Stimulated activated CD8-positive, alpha-beta memory T cell treated with anti-CD3 and anti-CD28 coated beads, Interleukin-12 subunit alpha, Interleukin-12 subunit beta, amount 100 ng/mL, for 4 hours (primary cell): ENCODE results near the gene SNX15.
"Not testable (repeated sequence)": the region's sequence is repeated elsewhere in the genome, so short reads cannot be mapped to it uniquely, and the experiment has no call there.

ENCODE experiments used
- DNase-seq: peaks from one replicate; pipeline ENCODE4 v3.0.0-alpha.2; 2020; ENCODE audit warnings: low read depth

The SNX15 gene

GRCh38 chr11:65016705-65017104 is 10.5 kb upstream of the SNX15 start:
- no peak for DNase-seq

- DNase-seq, result no peak
Observed at GRCh38 chr11:65017937-65018336, 9.3 kb upstream of the SNX15 start.

GRCh38 chr11:65019824-65020223 is 7.4 kb upstream of the SNX15 start:
- DNase-seq, result no peak

GRCh38 chr11:65021003-65021402 is 6.2 kb upstream of the SNX15 start:
- DNase-seq, result no peak

GRCh38 chr11:65021509-65021908 is 5.7 kb upstream of the SNX15 start:
- DNase-seq, result no peak

- not testable (repeated sequence) for DNase-seq
Observed at GRCh38 chr11:65023502-65023901, 3.7 kb upstream of the SNX15 start.

- no peak for DNase-seq
Observed at GRCh38 chr11:65026810-65027209, 429 bp upstream of the SNX15 start.

GRCh38 chr11:65032216-65032615 is 5.0 kb downstream of the SNX15 start:
- no peak for DNase-seq

GRCh38 chr11:65034423-65034822 is 7.2 kb downstream of the SNX15 start:
- DNase-seq, result no peak

GRCh38 chr11:65035579-65035978 is 8.3 kb downstream of the SNX15 start:
- DNase-seq, result no peak

GRCh38 chr11:65036931-65037330 is 9.7 kb downstream of the SNX15 start:
- no peak for DNase-seq

- DNase-seq, result no peak
Observed at GRCh38 chr11:65040520-65040846, 13.2 kb downstream of the SNX15 start.

- DNase-seq, result peak; percentile 75
Observed at GRCh38 chr11:65040847-65041622, 13.8 kb downstream of the SNX15 start, which contains the start of gene SAC3D1. Gene SAC3D1, plus strand, starts transcription at chr11:65041210. Its CDS starts 83 bp downstream, at chr11:65041293.

- DNase-seq, result no peak
Observed at GRCh38 chr11:65042891-65043290, 15.7 kb downstream of the SNX15 start.

GRCh38 chr11:65043881-65044501 is 16.8 kb downstream of the SNX15 start:
- DNase-seq, result no peak

GRCh38 chr11:65045061-65045460 is 17.8 kb downstream of the SNX15 start:
- DNase-seq, result no peak

GRCh38 chr11:65045728-65046127 is 18.5 kb downstream of the SNX15 start:
- no peak for DNase-seq

GRCh38 chr11:65047581-65048422 is 20.6 kb downstream of the SNX15 start:
- no peak for DNase-seq

GRCh38 chr11:65051398-65051858 is 24.2 kb downstream of the SNX15 start:
- no peak for DNase-seq

- no peak for DNase-seq
Observed at GRCh38 chr11:65053827-65054508, 26.7 kb downstream of the SNX15 start.

GRCh38 chr11:65055538-65055937 is 28.3 kb downstream of the SNX15 start:
- DNase-seq, result no peak

GRCh38 chr11:65056999-65057398 is 29.8 kb downstream of the SNX15 start:
- DNase-seq, result no peak
